D341Med (cell line): ENCODE data around the gene ULBP3.

Experiments
- DNase-seq: peaks from one replicate; pipeline ENCODE4 v3.0.0; 2012; ENCODE audit warnings: low spot score

ULBP3 gene

GRCh38 chr6:150068720-150069648 lies at the start of gene ULBP3:
Gene ULBP3 (minus strand): TSS chr6:150069121. CDS start chr6:150069066, 55 bp downstream.
- peak; percentile 81 for DNase-seq

- DNase-seq = no peak
Measured at GRCh38 chr6:150118627-150119026, 49.7 kb upstream of the ULBP3 start.

GRCh38 chr6:150118203-150118602 lies 49.3 kb upstream of the ULBP3 start:
- no peak for DNase-seq

GRCh38 chr6:150116200-150116800 lies 47.4 kb upstream of the ULBP3 start:
- no peak for DNase-seq

- DNase-seq = no peak
Measured at GRCh38 chr6:150115769-150116168, 46.8 kb upstream of the ULBP3 start.

GRCh38 chr6:150112233-150112632 lies 43.3 kb upstream of the ULBP3 start:
- DNase-seq = no peak

- no peak for DNase-seq
Measured at GRCh38 chr6:150102750-150103270, 33.9 kb upstream of the ULBP3 start.

GRCh38 chr6:150100745-150101144 lies 31.8 kb upstream of the ULBP3 start:
- no peak for DNase-seq

- no peak for DNase-seq
Measured at GRCh38 chr6:150099953-150100352, 31.0 kb upstream of the ULBP3 start.

GRCh38 chr6:150099546-150099945 lies 30.6 kb upstream of the ULBP3 start:
- no peak for DNase-seq

GRCh38 chr6:150098155-150098554 lies 29.2 kb upstream of the ULBP3 start:
- DNase-seq = no peak

GRCh38 chr6:150093397-150093796 lies 24.5 kb upstream of the ULBP3 start:
- DNase-seq = no peak

- no peak for DNase-seq
Measured at GRCh38 chr6:150091476-150091875, 22.6 kb upstream of the ULBP3 start.

- DNase-seq = no peak
Measured at GRCh38 chr6:150090328-150090727, 21.4 kb upstream of the ULBP3 start.

GRCh38 chr6:150088481-150089154 lies 19.7 kb upstream of the ULBP3 start:
- no peak for DNase-seq

- DNase-seq = no peak
Measured at GRCh38 chr6:150087336-150087735, 18.4 kb upstream of the ULBP3 start.

GRCh38 chr6:150086026-150086425 lies 17.1 kb upstream of the ULBP3 start:
- no peak for DNase-seq

GRCh38 chr6:150084426-150084825 lies 15.5 kb upstream of the ULBP3 start:
- no peak for DNase-seq

GRCh38 chr6:150083839-150084238 lies 14.9 kb upstream of the ULBP3 start:
- DNase-seq = no peak

- no peak for DNase-seq
Measured at GRCh38 chr6:150081702-150082101, 12.8 kb upstream of the ULBP3 start.

- DNase-seq = no peak
Measured at GRCh38 chr6:150079604-150080003, 10.7 kb upstream of the ULBP3 start.

- no peak for DNase-seq
Measured at GRCh38 chr6:150078788-150079187, 9.9 kb upstream of the ULBP3 start.
